Subcutaneous abdominal adipose tissue (tissue), 5 donors: Measurements from ENCODE around the gene FILIP1L.

Source experiments
- H3K27ac ChIP-seq: one replicate; pipeline ENCODE4 v1.7.0; 2013; ENCODE audit warnings: low read depth, mild to moderate bottlenecking, inconsistent platforms, low read length, moderate library complexity
- H3K27me3 ChIP-seq, 5 donors: one replicate each; pipeline ENCODE4 v1.7.0; 2013; ENCODE audit warnings: low read length in 5 of 5, inconsistent platforms in 1 of 5; ENCODE audit not compliant: control insufficient read depth in 5 of 5, insufficient read depth in 4 of 5
- H3K36me3 ChIP-seq, 5 donors: one replicate each; pipeline ENCODE4 v1.7.0; 2013; ENCODE audit warnings: low read length in 5 of 5; ENCODE audit not compliant: control insufficient read depth in 5 of 5, insufficient read depth in 5 of 5
- H3K4me1 ChIP-seq, 5 donors: one replicate each; pipeline ENCODE4 v1.7.0; 2013; ENCODE audit warnings: low read length in 5 of 5, mild to moderate bottlenecking in 3 of 5, moderate library complexity in 1 of 5; ENCODE audit not compliant: control insufficient read depth in 5 of 5, insufficient read depth in 5 of 5
- H3K4me3 ChIP-seq, 5 donors: one replicate each; pipeline ENCODE4 v1.7.0; 2013; ENCODE audit warnings: low read length in 5 of 5, low read depth in 1 of 5
- H3K9ac ChIP-seq, 5 donors: one replicate each; pipeline ENCODE4 v1.7.0; 2013; ENCODE audit warnings: low read length in 5 of 5, mild to moderate bottlenecking in 4 of 5, moderate library complexity in 3 of 5
- H3K9me3 ChIP-seq, 5 donors: one replicate each; pipeline ENCODE4 v1.7.0; 2013; ENCODE audit warnings: low read length in 5 of 5; ENCODE audit not compliant: control insufficient read depth in 5 of 5
- donor health status: healthy.
- donor health status: healthy.
- donor health status: healthy.
- donor health status: healthy.
- donor health status: healthy.

FILIP1L gene

DNA sequence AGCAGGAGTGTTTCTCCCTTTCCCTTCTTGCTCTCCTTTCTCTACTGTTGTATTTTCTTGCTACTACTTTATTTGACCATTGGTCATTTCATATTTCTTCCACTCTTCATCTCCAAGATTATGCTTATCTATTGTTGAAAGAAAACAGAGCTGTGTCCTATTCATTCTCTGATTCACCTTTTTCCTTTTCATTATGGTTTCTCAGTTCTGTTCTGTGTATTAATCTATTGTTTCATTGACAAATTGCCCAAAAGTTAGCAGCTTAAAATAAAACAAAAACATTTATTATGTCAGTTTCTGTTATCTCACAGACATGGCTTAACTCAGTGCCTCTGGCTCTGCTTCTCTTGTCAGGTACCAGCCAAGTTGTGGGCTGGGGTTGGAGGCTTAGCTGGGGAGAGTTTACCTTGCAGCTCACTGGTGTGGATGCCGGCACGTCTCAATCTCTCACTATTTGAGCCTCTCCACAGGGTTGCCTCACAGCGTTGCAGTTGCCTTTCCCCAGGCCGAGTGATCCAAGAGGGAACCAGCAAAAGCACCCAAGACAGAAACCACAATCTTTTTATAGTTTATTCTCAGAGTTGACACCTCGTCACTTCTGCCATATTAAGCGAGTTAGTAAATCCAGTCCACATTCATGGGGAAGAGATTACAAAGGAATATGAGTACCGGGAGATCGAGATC lies 36.9 kb upstream of the FILIP1L start:
- Histone ChIP-seq H3K27ac (peak overlapping the region; percentile 71), H3K9ac (no peak overlapping the region)

DNA sequence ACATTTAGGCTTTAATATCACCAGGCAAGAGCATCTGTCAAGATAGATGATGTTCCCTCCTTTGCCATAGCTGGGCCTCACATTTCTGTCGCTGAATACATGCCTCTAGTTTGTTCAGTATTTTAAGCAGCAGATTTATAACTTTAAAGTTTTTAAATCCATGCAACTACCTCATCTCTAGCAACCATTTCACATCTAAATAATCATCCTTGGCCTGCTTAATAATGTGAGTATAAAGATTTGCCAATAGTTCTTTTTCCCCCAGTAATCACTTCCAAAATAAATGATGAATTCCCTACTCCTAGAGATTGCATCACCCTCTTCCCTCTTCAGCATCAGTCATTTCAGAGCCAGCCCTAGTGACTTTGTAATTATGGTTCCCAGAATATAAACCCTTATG lies 36.2 kb upstream of the FILIP1L start:
- Histone ChIP-seq H3K9ac (no peak overlapping the region), H3K4me1 (peaks cover 0 to 8% (median 4%) of the 10 kb centered on the region in 5 donors), H3K4me3 (no peak overlapping the region), H3K36me3 (peaks cover 0 to 4% (median 0%) of the 10 kb centered on the region in 5 donors), H3K9me3 (peaks cover 2 to 6% (median 4%) of the 10 kb centered on the region in 5 donors), H3K27me3 (no peaks in the 10 kb centered on the region), H3K27ac (peak overlapping the region; percentile 71)

More for the DNA sequence above, 36.9 kb upstream of the FILIP1L start:
- Histone ChIP-seq H3K36me3 (peaks cover 0 to 4% (median 0%) of the 10 kb centered on the region in 5 donors), H3K4me1 (peaks cover 0 to 8% (median 4%) of the 10 kb centered on the region in 5 donors), H3K27me3 (no peaks in the 10 kb centered on the region), H3K9me3 (peaks cover 2 to 9% (median 6%) of the 10 kb centered on the region in 5 donors), H3K4me3 (no peak overlapping the region)

DNA sequence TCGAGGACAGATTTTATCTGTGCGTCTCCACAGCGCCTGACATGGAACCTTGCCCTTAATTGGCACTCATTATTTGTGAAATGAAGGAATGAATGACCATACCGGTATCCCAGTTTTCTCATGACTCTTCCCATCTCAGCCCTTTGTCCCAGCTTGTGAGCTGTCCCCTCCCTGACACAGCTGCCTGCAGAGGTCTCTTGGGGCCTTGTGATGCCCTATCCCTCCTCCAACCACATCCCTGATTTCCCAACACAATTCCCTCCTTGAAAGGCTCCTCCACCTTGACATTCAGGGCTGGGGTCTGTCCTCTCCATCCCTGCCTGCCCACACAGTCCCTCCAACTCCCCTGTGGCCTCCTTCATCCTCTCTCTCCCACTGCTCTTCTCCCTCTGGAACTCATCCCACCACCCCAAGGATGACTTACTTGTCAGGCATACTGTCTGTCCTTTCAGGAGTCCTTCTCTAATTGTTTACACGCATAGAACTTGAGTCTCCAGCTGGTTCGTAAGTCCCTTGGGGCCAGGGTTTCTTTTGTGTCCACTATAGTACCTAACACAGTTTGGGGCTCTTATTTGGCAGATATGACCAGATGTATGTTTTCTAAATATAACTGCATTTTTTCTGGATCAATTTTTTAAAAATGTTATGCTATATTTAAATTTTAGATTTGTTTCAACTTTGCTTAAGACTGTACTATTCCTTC lies 35.6 kb upstream of the FILIP1L start:
- Histone ChIP-seq H3K9me3 (peaks cover 0 to under 1% (median 0%) of the 10 kb centered on the region in 5 donors), H3K36me3 (peaks cover 0 to 4% (median 0%) of the 10 kb centered on the region in 5 donors), H3K27ac (peak overlapping the region; percentile 28), H3K4me3 (no peak overlapping the region), H3K27me3 (no peaks in the 10 kb centered on the region), H3K9ac (no peak overlapping the region), H3K4me1 (peaks cover 0 to 8% (median 4%) of the 10 kb centered on the region in 5 donors)

DNA sequence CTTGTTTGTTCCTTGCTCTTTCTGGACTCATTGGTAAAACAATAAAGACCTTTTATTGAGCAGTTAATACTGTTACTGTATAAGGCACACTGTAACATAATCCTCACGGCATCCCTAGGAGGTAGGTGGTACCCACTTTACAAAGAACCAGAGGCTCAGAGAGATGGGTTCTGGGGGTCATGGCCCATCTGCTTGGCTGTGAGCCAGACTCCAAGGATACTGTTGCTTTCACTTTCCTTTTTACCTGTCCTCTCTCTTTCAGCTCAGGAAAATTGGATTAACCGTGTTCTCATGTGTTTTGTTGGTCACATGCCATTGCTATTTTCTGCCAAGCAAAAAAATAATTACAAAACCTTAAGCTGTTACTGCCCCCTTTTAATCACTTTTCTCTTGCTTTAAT lies 34.8 kb upstream of the FILIP1L start:
- peaks cover 0 to 4% (median 0%) of the 10 kb centered on the region in 5 donors for H3K36me3 ChIP-seq
- no peaks in the 10 kb centered on the region for H3K27me3 ChIP-seq
- H3K27ac ChIP-seq = no peak overlapping the region
- H3K9ac ChIP-seq = no peak overlapping the region
- H3K9me3 ChIP-seq = peaks cover 0 to 2% (median 0%) of the 10 kb centered on the region in 5 donors
- H3K4me3 ChIP-seq = no peak overlapping the region
- peaks cover 0 to 8% (median 4%) of the 10 kb centered on the region in 5 donors for H3K4me1 ChIP-seq

DNA sequence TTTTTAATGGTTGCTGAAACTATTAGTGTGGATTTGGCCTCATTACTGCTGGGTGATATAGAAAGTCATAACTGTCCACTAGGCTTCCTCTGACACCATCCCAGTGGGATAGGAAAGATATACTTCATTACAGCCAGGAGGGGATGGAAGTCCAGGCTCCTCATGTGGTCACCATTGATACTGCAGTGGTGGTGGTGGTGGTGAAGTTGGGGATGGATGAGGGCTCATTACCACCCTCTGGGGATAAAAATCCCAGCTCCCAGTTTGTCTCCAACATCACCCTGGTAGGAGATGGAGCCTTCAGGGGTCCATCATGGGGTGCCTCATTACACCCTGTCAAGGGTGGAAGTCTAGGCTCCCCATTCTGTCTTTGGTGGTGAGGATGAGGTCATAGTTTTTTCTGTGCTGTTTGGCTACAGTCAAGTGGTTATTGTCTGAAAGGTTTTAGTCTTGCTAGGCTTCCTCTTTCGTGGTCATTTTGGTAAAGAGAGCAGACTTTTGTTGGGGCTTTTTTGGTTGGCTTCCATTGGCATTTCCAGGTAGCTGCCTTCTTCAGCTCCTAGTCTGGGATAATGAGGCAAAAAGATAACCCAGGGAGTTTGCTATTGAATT lies 30.1 kb upstream of the FILIP1L start:
- peaks cover 0 to under 1% (median 0%) of the 10 kb centered on the region in 5 donors for H3K4me1 ChIP-seq
- H3K27me3 ChIP-seq = no peaks in the 10 kb centered on the region
- no peak overlapping the region for H3K9ac ChIP-seq
- no peak overlapping the region for H3K27ac ChIP-seq
- H3K9me3 ChIP-seq = peaks cover 0 to 8% (median 2%) of the 10 kb centered on the region in 5 donors
- H3K36me3 ChIP-seq = peaks cover 0 to 4% (median 0%) of the 10 kb centered on the region in 5 donors
- H3K4me3 ChIP-seq = no peak overlapping the region

DNA sequence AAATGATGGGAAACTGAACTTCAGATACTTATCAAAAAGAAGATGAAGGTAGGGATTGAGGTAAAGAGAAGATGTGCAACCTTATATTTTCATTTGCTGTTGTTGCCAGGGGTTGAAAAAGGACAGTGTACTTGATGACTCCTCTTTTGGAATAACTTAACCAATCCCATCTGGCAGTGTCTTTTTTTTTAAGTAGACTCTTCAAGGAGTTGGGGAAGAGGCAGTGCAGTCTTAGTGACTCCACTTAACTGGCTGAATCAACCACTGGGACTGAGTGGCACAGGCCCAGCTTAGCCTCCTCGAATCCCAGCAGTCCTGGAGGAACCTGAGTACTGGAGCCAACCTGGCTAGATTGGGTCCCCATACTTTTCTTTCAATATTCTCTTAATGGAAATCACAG lies 27.3 kb upstream of the FILIP1L start:
- no peak overlapping the region for H3K27ac ChIP-seq
- H3K27me3 ChIP-seq = no peaks in the 10 kb centered on the region
- H3K9me3 ChIP-seq = peaks cover 0 to 8% (median 2%) of the 10 kb centered on the region in 5 donors
- H3K4me1 ChIP-seq = no peaks in the 10 kb centered on the region
- H3K9ac ChIP-seq = no peak overlapping the region
- H3K4me3 ChIP-seq = no peak overlapping the region
- H3K36me3 ChIP-seq = no peaks in the 10 kb centered on the region

DNA sequence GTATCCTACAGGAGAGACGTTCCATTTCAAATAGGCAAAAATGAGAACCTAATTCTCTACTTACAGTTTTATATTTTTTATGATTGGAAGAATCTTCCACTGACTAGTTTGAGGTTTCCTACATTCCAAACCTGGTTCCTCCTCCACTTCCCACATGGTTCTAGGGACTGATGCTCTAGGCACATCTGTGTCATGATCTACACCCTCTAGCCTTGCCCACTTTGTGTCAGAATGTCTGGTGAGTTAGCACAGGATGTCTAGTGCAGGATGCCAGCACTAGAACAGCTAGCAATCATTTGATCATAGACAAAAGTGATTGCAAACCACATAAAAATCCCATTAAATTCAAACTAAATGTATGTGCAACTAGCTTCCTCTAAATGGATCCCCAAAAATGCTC lies 26.7 kb upstream of the FILIP1L start:
- H3K36me3 ChIP-seq = no peaks in the 10 kb centered on the region
- no peak overlapping the region for H3K4me3 ChIP-seq
- peaks cover 0 to 8% (median 2%) of the 10 kb centered on the region in 5 donors for H3K9me3 ChIP-seq
- H3K9ac ChIP-seq = no peak overlapping the region
- H3K27me3 ChIP-seq = no peaks in the 10 kb centered on the region
- H3K27ac ChIP-seq = no peak overlapping the region
- no peaks in the 10 kb centered on the region for H3K4me1 ChIP-seq

DNA sequence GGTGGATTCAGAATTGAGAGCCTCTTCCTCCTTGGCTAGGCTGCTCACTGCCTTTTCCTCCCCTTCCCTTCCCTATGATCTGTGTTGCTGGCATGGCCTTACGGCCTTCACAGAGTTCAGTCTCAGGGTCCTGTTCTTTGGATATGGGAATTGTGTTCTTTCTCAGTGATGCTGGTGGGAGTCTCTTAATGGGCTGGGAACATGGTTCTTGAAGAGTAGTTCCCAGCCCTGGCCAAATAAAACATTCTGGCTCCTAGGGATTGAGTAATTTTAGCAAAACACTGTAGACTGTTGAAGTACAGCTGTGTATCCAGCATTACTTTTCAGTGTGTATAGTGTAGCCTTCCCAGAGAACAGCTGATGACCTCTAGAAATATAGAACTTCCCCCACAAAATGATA lies 22.6 kb upstream of the FILIP1L start:
- Histone ChIP-seq H3K9me3 (no peaks in the 10 kb centered on the region), H3K36me3 (no peaks in the 10 kb centered on the region), H3K27me3 (no peaks in the 10 kb centered on the region), H3K9ac (no peak overlapping the region), H3K4me1 (no peaks in the 10 kb centered on the region), H3K27ac (no peak overlapping the region), H3K4me3 (no peak overlapping the region)

DNA sequence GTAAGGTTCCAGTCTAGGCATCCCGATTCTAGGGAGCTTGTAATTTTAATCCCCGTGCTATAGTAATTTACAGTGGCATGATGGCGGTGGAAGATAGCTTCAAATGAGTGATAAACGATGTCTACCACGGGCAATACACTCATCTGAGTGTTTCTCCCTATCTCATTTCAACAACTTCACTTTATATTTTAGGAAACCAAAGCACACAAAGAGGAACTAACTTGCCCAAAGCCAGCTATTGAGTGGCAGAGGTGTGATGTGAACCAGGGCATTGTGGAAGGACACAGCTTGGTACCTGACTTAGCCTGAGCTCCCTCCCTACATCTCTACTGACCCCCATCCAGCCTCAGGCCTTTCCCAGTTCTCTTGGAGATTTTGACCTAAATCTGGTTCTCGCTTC lies 16.9 kb upstream of the FILIP1L start:
- Histone ChIP-seq H3K9me3 (no peaks in the 10 kb centered on the region), H3K27ac (no peak overlapping the region), H3K9ac (no peak overlapping the region), H3K27me3 (no peaks in the 10 kb centered on the region), H3K4me1 (peaks cover 0 to 4% (median 0%) of the 10 kb centered on the region in 5 donors), H3K4me3 (no peak overlapping the region), H3K36me3 (no peaks in the 10 kb centered on the region)

DNA sequence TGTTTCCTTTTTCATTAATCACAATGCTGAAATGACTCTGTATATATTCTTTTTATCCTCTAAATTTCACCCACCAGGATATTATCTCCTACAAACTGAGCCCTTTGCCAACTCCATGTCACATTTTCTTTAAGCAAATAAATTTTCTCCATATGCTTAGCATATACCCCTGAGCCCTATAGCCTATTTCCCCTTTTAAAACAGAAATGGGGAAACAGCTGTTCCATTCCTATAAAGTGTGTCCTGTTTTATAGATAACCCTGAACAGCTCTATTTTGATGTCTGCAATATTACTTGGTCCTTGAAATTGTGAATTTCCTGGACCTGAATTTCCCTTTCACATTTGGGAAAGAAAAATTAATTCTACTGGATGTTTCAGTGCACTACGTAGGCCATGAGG lies 15.6 kb upstream of the FILIP1L start:
- Histone ChIP-seq H3K9me3 (no peaks in the 10 kb centered on the region), H3K4me1 (peaks cover 0 to 12% (median 2%) of the 10 kb centered on the region in 5 donors), H3K4me3 (no peak overlapping the region), H3K9ac (no peak overlapping the region), H3K27me3 (no peaks in the 10 kb centered on the region), H3K27ac (no peak overlapping the region), H3K36me3 (no peaks in the 10 kb centered on the region)
